CD4-positive, CD25-positive, alpha-beta regulatory T cell (primary cell): Measurements from ENCODE around the gene TARS3. TPM values are rescaled to one million over a fixed set of nuclear protein-coding genes. Genes with fewer than 3 reads are reported as not detected.
"Not testable (repeated sequence)": the region's sequence is repeated elsewhere in the genome, so short reads cannot be mapped to it uniquely, and the experiment has no call there.

Experiments
- ATAC-seq, 2 donors: fragments of 150-1000 bp; cut with Tn5 transposase; one replicate each; pipeline ENCODE4 v1.10.0; 2021; ENCODE audit warnings: low read depth in 2 of 2, moderate number of reproducible peaks in 2 of 2, moderate library complexity in 1 of 2
- DNase-seq, 3 donors: peaks; one replicate each; pipeline versions ENCODE4 v3.0.0 to v3.0.0-alpha.2; 2012 to 2022; ENCODE audit warnings: mixed read lengths in 1 of 3
- H3K27ac ChIP-seq: one replicate; pipeline ENCODE4 v1.7.0; 2013; ENCODE audit warnings: mild to moderate bottlenecking, low read length; ENCODE audit not compliant: insufficient read depth, poor library complexity, severe bottlenecking
- H3K27me3 ChIP-seq: one replicate; pipeline ENCODE4 v1.7.0; 2013; ENCODE audit warnings: low read length; ENCODE audit not compliant: control insufficient read depth, insufficient read depth
- H3K36me3 ChIP-seq: one replicate; pipeline ENCODE4 v1.7.0; 2013; ENCODE audit warnings: mild to moderate bottlenecking, low read length, moderate library complexity; ENCODE audit not compliant: control insufficient read depth, insufficient read depth
- H3K4me1 ChIP-seq: 2 replicates; pipeline ENCODE4 v1.7.0; 2013; ENCODE audit warnings: mild to moderate bottlenecking, low read length; ENCODE audit not compliant: insufficient read depth, control insufficient read depth, poor library complexity, severe bottlenecking
- H3K4me3 ChIP-seq: one replicate; pipeline ENCODE4 v1.7.0; 2013; ENCODE audit warnings: low read depth, mild to moderate bottlenecking, low read length, moderate library complexity
- H3K9me3 ChIP-seq, 2 experiments: 1 replicate in 1 of 2; 2 replicates in 1 of 2; pipeline ENCODE4 v1.7.0; 2013; ENCODE audit warnings: low read length in 2 of 2, mild to moderate bottlenecking in 1 of 2, moderate library complexity in 1 of 2; ENCODE audit not compliant: control insufficient read depth in 2 of 2
- H3K27ac Mint-ChIP-seq, 3 donors: one replicate each; pipeline ENCODE4 v1.8.0; 2020 to 2022; ENCODE audit warnings: mild to moderate bottlenecking in 3 of 3, mixed read lengths in 3 of 3, moderate library complexity in 2 of 3
- H3K27me3 Mint-ChIP-seq: one replicate; pipeline ENCODE4 v1.8.0; 2022; ENCODE audit warnings: mild to moderate bottlenecking, mixed read lengths
- H3K36me3 Mint-ChIP-seq: one replicate; pipeline ENCODE4 v1.8.0; 2020; ENCODE audit warnings: mixed read lengths
- H3K4me1 Mint-ChIP-seq, 4 donors: one replicate each; pipeline ENCODE4 v1.8.0; 2020 to 2022; ENCODE audit warnings: mixed read lengths in 4 of 4, mild to moderate bottlenecking in 1 of 4
- H3K4me3 Mint-ChIP-seq, 4 donors: one replicate each; pipeline ENCODE4 v1.8.0; 2020 to 2022; ENCODE audit warnings: mild to moderate bottlenecking in 4 of 4, mixed read lengths in 4 of 4, moderate library complexity in 3 of 4
- H3K9me3 Mint-ChIP-seq, 7 donors: one replicate each; pipeline ENCODE4 v1.8.0; 2020 to 2022; ENCODE audit warnings: mixed read lengths in 7 of 7, mild to moderate bottlenecking in 3 of 7, moderate library complexity in 2 of 7
- polyA plus RNA-seq, 4 donors: library from polyadenylated mRNA; unstranded; fragments of 300-500 nt; fragmentation: Illumina TruSeq; gene quantifications; one replicate each; pipeline ENCODE4 v1.2.3, GENCODE V29; 2021
- total RNA-seq: library from RNA; stranded (reverse); gene quantifications from one replicate; pipeline ENCODE4 v1.2.3, GENCODE V29; 2022

The TARS3 gene
- total and polyA plus RNA-seq, 5 donors from 2014 or later = 6.5 to 15.9 (median 9.1) TPM

GRCh38 chr15:101635944-101636727 is 88.1 kb downstream of the TARS3 start:
- H3K4me1 ChIP-seq = peaks cover 3% of the 10 kb centered on the region
- no peak overlapping the region for H3K4me3 Mint-ChIP-seq
- peak overlapping the region in 2 of 3 donors; percentile 40 to 71 for H3K27ac Mint-ChIP-seq
- H3K27me3 ChIP-seq = no peaks in the 10 kb centered on the region
- DNase-seq = no peak
- no peak overlapping the region for H3K4me3 ChIP-seq
- no peaks in the 10 kb centered on the region for H3K9me3 Mint-ChIP-seq
- ATAC-seq = no peak
- H3K36me3 Mint-ChIP-seq = peaks cover 24% of the 10 kb centered on the region
- peaks cover 4 to 13% (median 9%) of the 10 kb centered on the region in 4 donors for H3K4me1 Mint-ChIP-seq
- no peaks in the 10 kb centered on the region for H3K9me3 ChIP-seq
- peaks cover 24% of the 10 kb centered on the region for H3K36me3 ChIP-seq
- no peak overlapping the region for H3K27ac ChIP-seq
- H3K27me3 Mint-ChIP-seq = no peaks in the 10 kb centered on the region

GRCh38 chr15:101633356-101633755 is 90.9 kb downstream of the TARS3 start:
- Histone ChIP-seq H3K4me1 (no peaks in the 10 kb centered on the region), H3K27ac (no peak overlapping the region), H3K9me3 (no peaks in the 10 kb centered on the region), H3K27me3 (no peaks in the 10 kb centered on the region), H3K4me3 (no peak overlapping the region), H3K36me3 (peaks cover 3% of the 10 kb centered on the region)
- DNase-seq = no peak
- no peak overlapping the region for H3K4me3 Mint-ChIP-seq
- peaks cover 0 to 5% (median 0%) of the 10 kb centered on the region in 4 donors for H3K4me1 Mint-ChIP-seq
- peaks cover 7% of the 10 kb centered on the region for H3K36me3 Mint-ChIP-seq
- H3K27me3 Mint-ChIP-seq = no peaks in the 10 kb centered on the region
- ATAC-seq = no peak
- H3K9me3 Mint-ChIP-seq = no peaks in the 10 kb centered on the region
- peak overlapping the region in 1 of 3 donors; percentile 59 for H3K27ac Mint-ChIP-seq

GRCh38 chr15:101626729-101627128 is 97.5 kb downstream of the TARS3 start:
- H3K9me3 Mint-ChIP-seq = not testable (repeated sequence)
- H3K36me3 ChIP-seq = peaks cover 25% of the 10 kb centered on the region

GRCh38 chr15:101625980-101626379 is 98.3 kb downstream of the TARS3 start:
- H3K9me3 ChIP-seq = no peaks in the 10 kb centered on the region
- H3K4me3 ChIP-seq = no peak overlapping the region
- no peaks in the 10 kb centered on the region for H3K27me3 Mint-ChIP-seq
- peaks cover 37% of the 10 kb centered on the region for H3K36me3 Mint-ChIP-seq
- ATAC-seq (no peak), DNase-seq (no peak)
- no peaks in the 10 kb centered on the region for H3K4me1 ChIP-seq
- H3K4me3 Mint-ChIP-seq = no peak overlapping the region
- peaks cover 12 to 31% (median 21%) of the 10 kb centered on the region in 4 donors for H3K4me1 Mint-ChIP-seq
- H3K27me3 ChIP-seq = no peaks in the 10 kb centered on the region
- no peak overlapping the region for H3K27ac ChIP-seq
- H3K27ac Mint-ChIP-seq = peak overlapping the region in 1 of 3 donors; percentile 48
- H3K36me3 ChIP-seq = peaks cover 25% of the 10 kb centered on the region
- H3K9me3 Mint-ChIP-seq = peaks cover 0 to 3% (median 0%) of the 10 kb centered on the region in 7 donors

More at GRCh38 chr15:101626729-101627128, 97.5 kb downstream of the TARS3 start:
- DNase-seq, H3K27ac Mint-ChIP-seq, ATAC-seq, H3K4me3 ChIP-seq, H3K27me3 ChIP-seq, H3K27me3 Mint-ChIP-seq, H3K9me3 ChIP-seq, H3K4me3 Mint-ChIP-seq, H3K27ac ChIP-seq, H3K4me1 ChIP-seq: not testable (repeated sequence)
- Mint-ChIP-seq H3K36me3 (peaks cover 34% of the 10 kb centered on the region), H3K4me1 (peaks cover 12 to 28% (median 20%) of the 10 kb centered on the region in 4 donors)

- Histone ChIP-seq H3K36me3 (peaks cover 30% of the 10 kb centered on the region), H3K4me1 (no peaks in the 10 kb centered on the region), H3K27ac (no peak overlapping the region), H3K27me3 (no peaks in the 10 kb centered on the region), H3K4me3 (no peak overlapping the region), H3K9me3 (no peaks in the 10 kb centered on the region)
- ATAC-seq = no peak
- no peak overlapping the region for H3K4me3 Mint-ChIP-seq
- no peak for DNase-seq
- H3K27ac Mint-ChIP-seq = peak overlapping the region in 2 of 3 donors; percentile 3 to 48
- H3K27me3 Mint-ChIP-seq = no peaks in the 10 kb centered on the region
- H3K36me3 Mint-ChIP-seq = peaks cover 39% of the 10 kb centered on the region
- peaks cover 12 to 31% (median 21%) of the 10 kb centered on the region in 4 donors for H3K4me1 Mint-ChIP-seq
- H3K9me3 Mint-ChIP-seq = peaks cover 0 to 3% (median 0%) of the 10 kb centered on the region in 7 donors
Observed at GRCh38 chr15:101625184-101625583, 99.1 kb downstream of the TARS3 start.

- ATAC-seq (no peak), DNase-seq (no peak)
- Histone ChIP-seq H3K27me3 (no peaks in the 10 kb centered on the region), H3K4me3 (no peak overlapping the region), H3K36me3 (peaks cover 30% of the 10 kb centered on the region), H3K4me1 (no peaks in the 10 kb centered on the region), H3K9me3 (no peaks in the 10 kb centered on the region), H3K27ac (no peak overlapping the region)
- peak overlapping the region in 1 of 3 donors; percentile 49 for H3K27ac Mint-ChIP-seq
- no peaks in the 10 kb centered on the region for H3K27me3 Mint-ChIP-seq
- H3K4me3 Mint-ChIP-seq = no peak overlapping the region
- peaks cover 12 to 31% (median 21%) of the 10 kb centered on the region in 4 donors for H3K4me1 Mint-ChIP-seq
- H3K9me3 Mint-ChIP-seq = peaks cover 0 to 3% (median 0%) of the 10 kb centered on the region in 7 donors
- peaks cover 41% of the 10 kb centered on the region for H3K36me3 Mint-ChIP-seq
Observed at GRCh38 chr15:101623367-101624304, 100.6 kb downstream of the TARS3 start.

- no peak overlapping the region for H3K4me3 Mint-ChIP-seq
- DNase-seq = peak in 1 of 3 donors; percentile 35
- peak overlapping the region in 2 of 3 donors; percentile 29 to 55 for H3K27ac Mint-ChIP-seq
- no peaks in the 10 kb centered on the region for H3K4me1 ChIP-seq
- no peak overlapping the region for H3K4me3 ChIP-seq
- peaks cover 12 to 31% (median 23%) of the 10 kb centered on the region in 4 donors for H3K4me1 Mint-ChIP-seq
- no peak for ATAC-seq
- H3K36me3 ChIP-seq = peaks cover 30% of the 10 kb centered on the region
- peaks cover 0 to 3% (median 0%) of the 10 kb centered on the region in 7 donors for H3K9me3 Mint-ChIP-seq
- H3K9me3 ChIP-seq = no peaks in the 10 kb centered on the region
- H3K36me3 Mint-ChIP-seq = peaks cover 44% of the 10 kb centered on the region
- H3K27ac ChIP-seq = no peak overlapping the region
- no peaks in the 10 kb centered on the region for H3K27me3 Mint-ChIP-seq
- no peaks in the 10 kb centered on the region for H3K27me3 ChIP-seq
Observed at GRCh38 chr15:101621961-101622360, 102.3 kb downstream of the TARS3 start.
